OCI-LY3 (cell line): ENCODE measurements around the gene CACNG7.

Source experiments
- H2AFZ ChIP-seq: fragments of 200-600, 300-600 bp; shearing (Covaris generic); 2 replicates; pipeline ENCODE4 v1.6.0; 2014; ENCODE audit warnings: antibody characterized with exemption, low read depth, low read length
- H3K27ac ChIP-seq: fragments of 200-600, 300-600 bp; sonication (generic); 2 replicates; pipeline ENCODE4 v1.5.1; 2014; ENCODE audit warnings: mild to moderate bottlenecking, low read length, moderate library complexity, mixed read lengths
- H3K27me3 ChIP-seq: fragments of 200-600, 300-600 bp; sonication (generic); 2 replicates; pipeline ENCODE4 v1.6.1; 2014; ENCODE audit warnings: low read depth, low read length, mixed read lengths
- H3K36me3 ChIP-seq: fragments of 200-600, 300-600 bp; sonication (generic); replicated peaks from 2 replicates; pipeline ENCODE3; 2014; ENCODE audit warnings: low read depth, low read length, mixed read lengths
- H3K4me1 ChIP-seq: fragments of 300-600, 200-600 bp; sonication (generic); 2 replicates; pipeline ENCODE4 v1.6.1; 2014; ENCODE audit warnings: low read length, mixed read lengths
- H3K4me2 ChIP-seq: fragments of 200-600, 300-600 bp; sonication (generic); 2 replicates; pipeline ENCODE4 v1.6.1; 2014; ENCODE audit warnings: low read length, mixed read lengths
- H3K4me3 ChIP-seq: fragments of 300-600, 200-600 bp; sonication (generic); 2 replicates; pipeline ENCODE4 v1.5.1; 2014; ENCODE audit warnings: antibody characterized with exemption, mild to moderate bottlenecking, low read length, moderate library complexity
- H3K79me2 ChIP-seq: fragments of 300-600, 200-600 bp; shearing (Covaris generic); 2 replicates; pipeline ENCODE4 v1.6.1; 2014; ENCODE audit warnings: mild to moderate bottlenecking, low read length, mixed read lengths
- H3K9ac ChIP-seq: fragments of 300-600, 200-600 bp; shearing (Covaris generic); 2 replicates; pipeline ENCODE4 v1.6.0; 2014; ENCODE audit warnings: mild to moderate bottlenecking, low read length, moderate library complexity
- H3K9me3 ChIP-seq: fragments of 200-600, 300-600 bp; shearing (Covaris generic); 2 replicates; pipeline ENCODE4 v1.6.1; 2014; ENCODE audit warnings: low read length, mixed read lengths; ENCODE audit not compliant: insufficient read depth
- H4K20me1 ChIP-seq: fragments of 200-600, 300-600 bp; sonication (generic); 2 replicates; pipeline ENCODE4 v1.6.1; 2016; ENCODE audit warnings: low read length, mixed read lengths; ENCODE audit not compliant: insufficient read depth
- EZH2phosphoT487 ChIP-seq: fragments of 200-600 bp; shearing (Covaris generic); IDR thresholded peaks from 2 replicates; pipeline ENCODE4 v1.6.1; 2018; ENCODE audit warnings: antibody characterized with exemption, mixed run types, low read depth
- TF ChIP-seq, protein P1 (sequence below): fragments of 200-600, 300-600 bp; sonication (generic); IDR thresholded peaks from 2 replicates; pipeline ENCODE4 v1.5.1; 2014; ENCODE audit warnings: antibody characterized with exemption, low read length, low read depth

CACNG7 gene

DNA sequence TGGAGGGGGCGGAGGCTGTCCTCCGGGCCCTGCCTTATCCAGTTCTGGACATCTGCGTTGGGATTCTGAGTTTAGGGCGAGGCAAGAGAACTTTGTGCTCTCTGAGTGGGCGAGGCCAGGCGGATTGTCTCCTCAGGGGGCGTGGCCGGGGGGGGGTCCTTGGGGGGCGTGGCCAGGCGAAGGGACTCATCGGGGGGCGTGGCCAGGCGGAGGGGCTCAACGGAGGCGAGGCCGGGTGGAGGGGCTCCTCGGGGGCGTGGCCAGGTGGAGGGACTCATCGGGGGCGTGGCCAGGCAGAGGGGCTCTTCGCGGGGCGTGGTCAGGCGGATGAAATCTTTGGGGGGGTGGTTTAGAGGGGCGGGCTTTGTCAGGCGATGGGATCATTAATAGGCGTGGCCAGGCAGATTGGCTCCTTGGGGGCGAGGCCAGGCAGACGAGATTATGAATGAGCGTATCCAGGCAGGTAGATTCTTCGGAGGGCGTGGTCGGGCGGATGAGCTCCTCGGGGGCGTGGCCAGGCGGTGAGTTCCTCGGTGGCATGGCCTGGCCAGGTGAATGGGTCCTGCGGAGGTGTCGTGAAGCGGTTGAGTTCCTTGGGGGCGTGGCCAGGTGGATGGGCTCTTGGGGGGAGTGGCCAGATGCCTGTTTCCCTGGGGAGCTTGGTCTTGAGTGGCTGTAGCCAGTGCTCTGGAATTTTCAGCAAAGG lies 10.3 kb upstream of the CACNG7 start:
- no peak overlapping the region for H3K9ac ChIP-seq
- no peaks in the 10 kb centered on the region for H3K9me3 ChIP-seq
- H3K4me3 ChIP-seq = no peak overlapping the region
- no peaks in the 10 kb centered on the region for H3K27me3 ChIP-seq
- no peaks in the 10 kb centered on the region for H3K79me2 ChIP-seq
- H3K4me1 ChIP-seq = no peaks in the 10 kb centered on the region
- TF ChIP-seq EZH2phosphoT487 = no peak
- TF ChIP-seq, protein P1, sequence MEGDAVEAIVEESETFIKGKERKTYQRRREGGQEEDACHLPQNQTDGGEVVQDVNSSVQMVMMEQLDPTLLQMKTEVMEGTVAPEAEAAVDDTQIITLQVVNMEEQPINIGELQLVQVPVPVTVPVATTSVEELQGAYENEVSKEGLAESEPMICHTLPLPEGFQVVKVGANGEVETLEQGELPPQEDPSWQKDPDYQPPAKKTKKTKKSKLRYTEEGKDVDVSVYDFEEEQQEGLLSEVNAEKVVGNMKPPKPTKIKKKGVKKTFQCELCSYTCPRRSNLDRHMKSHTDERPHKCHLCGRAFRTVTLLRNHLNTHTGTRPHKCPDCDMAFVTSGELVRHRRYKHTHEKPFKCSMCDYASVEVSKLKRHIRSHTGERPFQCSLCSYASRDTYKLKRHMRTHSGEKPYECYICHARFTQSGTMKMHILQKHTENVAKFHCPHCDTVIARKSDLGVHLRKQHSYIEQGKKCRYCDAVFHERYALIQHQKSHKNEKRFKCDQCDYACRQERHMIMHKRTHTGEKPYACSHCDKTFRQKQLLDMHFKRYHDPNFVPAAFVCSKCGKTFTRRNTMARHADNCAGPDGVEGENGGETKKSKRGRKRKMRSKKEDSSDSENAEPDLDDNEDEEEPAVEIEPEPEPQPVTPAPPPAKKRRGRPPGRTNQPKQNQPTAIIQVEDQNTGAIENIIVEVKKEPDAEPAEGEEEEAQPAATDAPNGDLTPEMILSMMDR = no peak
- H2AFZ ChIP-seq = no peak overlapping the region
- H3K36me3 ChIP-seq = no peaks in the 10 kb centered on the region
- no peak overlapping the region for H3K27ac ChIP-seq
- no peaks in the 10 kb centered on the region for H4K20me1 ChIP-seq
- H3K4me2 ChIP-seq = no peak overlapping the region

DNA sequence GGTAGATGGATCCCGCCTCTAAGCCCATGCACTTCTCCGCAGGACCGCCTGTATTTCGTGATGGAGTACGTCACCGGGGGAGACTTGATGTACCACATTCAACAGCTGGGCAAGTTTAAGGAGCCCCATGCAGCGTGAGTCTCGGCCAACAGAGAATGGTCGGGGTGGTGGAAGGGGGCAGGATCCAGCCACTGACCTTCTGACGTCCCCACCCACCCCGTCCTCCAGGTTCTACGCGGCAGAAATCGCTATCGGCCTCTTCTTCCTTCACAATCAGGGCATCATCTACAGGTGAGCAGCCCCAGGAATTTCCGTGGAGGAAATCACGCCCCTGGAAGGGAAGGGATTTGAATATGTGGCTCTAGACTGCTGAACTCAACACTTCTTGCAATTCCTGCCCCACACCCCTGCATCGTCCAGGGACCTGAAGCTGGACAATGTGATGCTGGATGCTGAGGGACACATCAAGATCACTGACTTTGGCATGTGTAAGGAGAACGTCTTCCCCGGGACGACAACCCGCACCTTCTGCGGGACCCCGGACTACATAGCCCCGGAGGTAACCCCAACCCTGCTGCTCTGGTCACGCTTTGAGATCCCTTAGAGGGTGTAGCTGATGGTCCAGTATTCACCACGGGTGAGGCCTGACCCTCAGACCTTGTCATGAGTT lies 8.8 kb upstream of the CACNG7 start:
- H3K79me2 ChIP-seq = no peaks in the 10 kb centered on the region
- no peaks in the 10 kb centered on the region for H3K36me3 ChIP-seq
- H3K9ac ChIP-seq = no peak overlapping the region
- no peaks in the 10 kb centered on the region for H3K27me3 ChIP-seq
- H3K4me3 ChIP-seq = no peak overlapping the region
- no peaks in the 10 kb centered on the region for H4K20me1 ChIP-seq
- TF ChIP-seq EZH2phosphoT487 = no peak
- TF ChIP-seq, protein P1 = no peak
- H3K9me3 ChIP-seq = no peaks in the 10 kb centered on the region
- H3K4me2 ChIP-seq = no peak overlapping the region
- no peak overlapping the region for H2AFZ ChIP-seq
- H3K4me1 ChIP-seq = no peaks in the 10 kb centered on the region
- no peak overlapping the region for H3K27ac ChIP-seq

DNA sequence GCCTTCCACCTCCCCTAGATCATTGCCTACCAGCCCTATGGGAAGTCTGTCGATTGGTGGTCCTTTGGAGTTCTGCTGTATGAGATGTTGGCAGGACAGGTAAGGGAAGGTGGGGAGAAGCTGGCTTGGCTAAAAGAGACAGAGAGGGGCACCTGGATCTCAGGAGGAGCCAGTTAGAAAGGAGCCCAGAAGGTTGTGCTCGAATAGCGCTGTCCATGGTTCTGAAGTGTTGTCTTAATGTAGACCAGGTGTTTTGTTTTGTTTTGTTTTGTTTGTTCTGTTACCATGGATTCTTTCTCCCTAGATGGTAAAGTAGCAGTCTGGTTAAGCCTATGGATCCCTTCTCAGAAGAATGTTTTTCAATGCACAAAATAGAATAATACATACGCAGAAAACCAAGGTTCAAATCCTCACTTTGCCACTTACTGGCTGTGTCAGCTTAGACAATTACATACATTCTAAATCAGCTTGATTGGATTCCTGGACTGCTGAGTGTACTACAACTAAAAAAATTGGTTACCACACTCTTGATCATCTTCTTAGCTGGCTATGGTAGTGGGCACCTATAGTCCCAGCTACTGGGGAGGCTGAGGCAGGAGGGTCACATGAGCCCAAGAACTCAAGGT lies 5.9 kb upstream of the CACNG7 start:
- Histone ChIP-seq H3K36me3 (no peaks in the 10 kb centered on the region), H3K27ac (no peak overlapping the region), H3K79me2 (no peaks in the 10 kb centered on the region), H3K9me3 (no peaks in the 10 kb centered on the region), H3K4me1 (no peaks in the 10 kb centered on the region), H3K4me3 (no peak overlapping the region), H2AFZ (no peak overlapping the region), H3K27me3 (no peaks in the 10 kb centered on the region), H3K9ac (no peak overlapping the region), H3K4me2 (no peak overlapping the region), H4K20me1 (no peaks in the 10 kb centered on the region)
- TF ChIP-seq EZH2phosphoT487 = no peak
- TF ChIP-seq, protein P1 = no peak

DNA sequence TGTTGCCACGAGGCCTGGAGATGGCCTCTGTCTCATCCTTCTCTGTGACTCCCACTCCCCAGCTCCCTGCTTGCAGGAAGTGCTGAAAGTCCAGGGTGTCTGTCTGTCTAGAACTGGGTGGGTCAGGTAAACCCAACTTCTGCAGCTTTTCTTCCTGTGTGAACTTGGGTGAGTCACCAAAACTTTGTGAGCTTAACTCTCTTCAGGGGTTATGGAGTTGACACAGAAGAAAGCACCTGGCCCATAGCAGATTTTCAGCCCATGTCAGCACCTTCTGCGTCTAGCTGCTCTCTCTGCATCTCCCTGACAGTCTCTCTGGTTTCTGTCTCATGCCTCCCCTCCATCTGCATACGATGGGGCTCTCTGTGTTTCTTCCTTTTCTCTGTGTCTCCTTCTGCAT lies 4.2 kb upstream of the CACNG7 start:
- Histone ChIP-seq H3K27me3 (no peaks in the 10 kb centered on the region), H3K9ac (no peak overlapping the region), H3K4me3 (no peak overlapping the region), H3K79me2 (no peaks in the 10 kb centered on the region), H2AFZ (no peak overlapping the region), H3K4me2 (no peak overlapping the region), H3K9me3 (no peaks in the 10 kb centered on the region), H4K20me1 (no peaks in the 10 kb centered on the region), H3K4me1 (no peaks in the 10 kb centered on the region), H3K36me3 (no peaks in the 10 kb centered on the region), H3K27ac (no peak overlapping the region)
- TF ChIP-seq, protein P1 = no peak
- no peak for TF ChIP-seq EZH2phosphoT487
